NOMO-1 treated with DMSO at 0.1 percent for 48 hours (cell line): Measurements from ENCODE around the gene MTSS2.

Experiments used
- DNase-seq: peaks from one replicate; lab custom pipeline; 2025; ENCODE audit not compliant: unreplicated experiment; lab: John Stamatoyannopoulos, UW

Gene MTSS2

DNA sequence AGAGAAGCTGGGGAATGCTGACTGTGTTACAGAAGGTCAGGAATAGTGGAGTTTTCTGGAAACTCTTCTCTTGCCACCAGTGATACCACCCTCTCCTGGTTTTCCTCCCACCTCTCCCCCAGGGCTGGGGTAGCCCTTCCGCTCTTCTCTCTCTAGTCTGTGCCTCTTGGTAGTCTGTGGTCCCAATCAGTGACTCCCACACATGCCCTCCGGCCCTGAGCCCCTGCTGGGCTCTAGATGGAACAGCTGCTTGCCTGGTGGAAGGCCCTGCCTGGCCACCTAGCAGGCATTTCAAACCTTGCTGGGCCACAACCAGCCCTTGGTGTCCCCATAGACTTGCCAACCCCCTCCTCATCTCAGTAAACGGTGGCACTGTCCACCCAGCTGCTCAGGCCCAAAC, 15.2 kb upstream of the MTSS2 start:
- DNase-seq, result no peak

DNA sequence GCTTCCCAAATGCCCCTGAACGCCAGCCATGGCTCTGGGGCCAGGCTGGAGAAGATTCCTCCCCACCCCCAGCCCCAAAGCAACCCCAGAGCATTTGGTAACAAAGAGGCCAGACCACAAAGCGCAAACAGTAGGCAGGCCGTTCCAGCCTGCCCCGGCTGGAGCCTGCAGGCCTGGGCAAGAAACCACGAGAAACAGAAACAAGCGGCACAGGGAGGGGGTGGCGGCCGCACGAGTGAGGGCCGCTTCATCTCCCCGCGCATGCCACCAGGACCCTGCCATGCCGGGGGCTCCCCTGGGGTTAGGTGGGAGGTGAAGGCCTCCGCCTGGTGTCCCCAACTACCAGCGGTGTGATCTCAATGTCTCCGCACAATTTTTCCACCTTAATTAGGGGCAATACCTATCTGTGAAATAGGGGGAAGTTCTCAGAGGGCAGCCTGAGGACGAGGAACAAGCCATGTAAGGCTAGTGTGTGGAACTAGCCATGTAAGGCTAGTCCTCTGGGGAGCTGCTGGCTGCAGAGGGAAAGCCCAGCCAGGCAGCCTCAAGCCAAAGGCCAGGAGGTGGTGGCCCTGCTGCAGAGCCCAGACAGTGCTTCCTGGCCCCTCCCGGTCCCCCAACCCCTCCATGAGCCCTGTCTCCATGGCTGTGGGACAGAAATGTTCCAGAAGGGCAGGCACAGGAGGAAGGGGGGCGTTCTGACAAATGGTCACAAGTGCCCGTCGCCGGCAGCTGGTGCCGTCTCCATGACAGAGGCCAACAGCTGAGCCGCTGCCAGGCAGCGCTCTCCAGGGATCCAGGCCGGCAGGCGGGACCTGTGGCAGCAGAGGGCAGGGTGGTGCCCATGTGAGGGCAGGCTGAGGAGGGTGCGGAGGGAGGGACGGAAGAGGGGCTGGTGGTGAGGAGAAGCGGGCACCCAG, 14.5 kb upstream of the MTSS2 start:
- DNase-seq, result no peak

DNA sequence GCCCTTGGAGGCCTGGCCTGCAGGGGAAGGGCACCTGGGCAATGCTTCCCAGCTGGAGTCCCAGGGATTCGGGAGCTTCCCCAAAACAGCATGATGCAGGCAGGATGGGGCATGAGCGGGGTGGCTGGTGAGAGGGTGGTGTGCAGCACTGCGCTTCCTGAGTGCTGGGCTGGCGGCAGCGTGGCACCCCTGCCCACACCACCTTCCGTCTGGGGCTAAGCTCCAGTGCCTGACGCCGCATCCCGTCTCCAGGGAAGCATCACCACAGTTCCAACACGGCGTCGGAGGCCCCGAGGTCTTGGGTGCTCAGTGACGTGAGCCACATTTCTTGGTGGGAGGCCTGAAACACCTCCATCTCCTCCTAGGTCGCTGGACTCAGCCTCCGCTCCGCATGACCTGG, 13.8 kb upstream of the MTSS2 start:
- DNase-seq, result no peak

DNA sequence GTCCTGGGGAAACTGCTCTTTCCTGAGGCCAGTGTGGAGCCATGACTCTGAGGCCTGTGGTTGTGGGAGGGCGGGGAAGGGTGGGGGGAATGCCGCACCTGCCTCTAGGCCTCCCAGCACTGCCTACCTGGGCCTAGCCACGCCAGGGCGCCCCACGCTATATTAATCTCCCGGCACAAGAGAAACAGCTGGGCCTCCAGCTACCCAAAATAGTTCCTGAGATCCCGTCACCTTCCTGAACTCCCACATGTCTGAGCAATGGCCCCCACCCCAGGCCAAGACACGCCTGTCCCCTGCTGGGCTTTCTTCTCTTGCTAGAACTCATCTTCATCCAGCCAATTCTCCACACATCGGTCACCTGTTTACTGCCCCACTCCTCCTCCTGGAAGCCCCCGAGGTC, 13.0 kb upstream of the MTSS2 start:
- no peak for DNase-seq

DNA sequence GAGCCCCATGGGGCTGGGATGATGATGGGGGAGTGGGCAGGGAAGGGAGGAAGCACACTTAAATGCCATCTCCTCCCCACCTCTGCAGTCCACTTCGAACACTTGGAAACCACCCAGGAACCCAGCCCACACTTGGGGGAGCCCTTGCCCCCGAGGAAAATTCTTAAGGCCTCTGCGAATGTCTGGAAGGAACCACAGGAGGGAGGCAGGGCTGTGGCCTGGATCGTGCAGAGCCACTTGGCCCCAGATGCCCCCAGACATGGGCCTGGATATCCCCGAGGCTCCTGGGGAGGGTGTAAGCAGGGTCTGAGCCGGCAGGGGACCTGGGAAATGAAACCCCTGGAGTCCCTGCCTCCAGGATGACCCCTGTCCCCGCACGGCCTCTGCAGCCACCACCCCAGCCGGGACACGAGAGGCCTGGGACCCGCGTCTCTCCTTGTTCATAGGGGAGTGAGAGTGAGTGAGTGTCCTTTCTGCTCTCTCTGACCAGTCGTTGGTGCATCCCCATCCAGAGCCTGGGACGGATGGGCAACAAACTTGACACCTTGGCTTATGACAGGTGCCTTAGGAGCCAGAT, 11.8 kb upstream of the MTSS2 start:
- no peak for DNase-seq

DNA sequence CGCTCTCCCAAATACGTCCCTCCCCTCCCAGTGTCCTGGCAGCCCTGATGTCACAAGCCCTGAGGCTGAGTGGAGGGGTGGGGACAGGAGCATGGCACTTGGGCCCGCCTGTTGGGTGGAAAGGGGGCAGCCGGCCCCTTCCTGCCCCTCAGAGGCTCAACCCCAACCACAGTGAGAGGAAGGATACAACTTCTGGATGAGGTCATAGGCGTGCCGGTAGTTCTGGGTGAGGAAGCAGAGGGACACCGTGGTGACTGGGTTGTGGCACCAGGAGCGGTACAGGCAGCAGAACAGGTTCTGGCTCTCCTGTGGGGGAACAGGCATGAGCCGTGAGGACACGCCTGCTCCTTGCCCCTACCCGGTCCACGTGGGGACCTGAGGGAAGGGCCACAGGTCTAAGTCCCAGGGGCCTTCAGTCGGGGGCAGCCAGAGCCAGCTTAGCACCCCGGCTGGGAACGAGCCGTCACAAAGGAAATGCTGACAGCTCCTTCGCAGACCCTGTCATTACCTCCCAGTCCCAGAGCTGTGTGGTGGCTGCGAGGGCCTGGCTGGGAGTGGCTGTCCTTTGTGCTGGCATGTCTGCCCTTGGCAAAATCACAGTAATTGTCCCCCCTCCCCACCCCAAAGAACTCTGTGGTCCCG, 11.2 kb upstream of the MTSS2 start:
- DNase-seq, result no peak

DNA sequence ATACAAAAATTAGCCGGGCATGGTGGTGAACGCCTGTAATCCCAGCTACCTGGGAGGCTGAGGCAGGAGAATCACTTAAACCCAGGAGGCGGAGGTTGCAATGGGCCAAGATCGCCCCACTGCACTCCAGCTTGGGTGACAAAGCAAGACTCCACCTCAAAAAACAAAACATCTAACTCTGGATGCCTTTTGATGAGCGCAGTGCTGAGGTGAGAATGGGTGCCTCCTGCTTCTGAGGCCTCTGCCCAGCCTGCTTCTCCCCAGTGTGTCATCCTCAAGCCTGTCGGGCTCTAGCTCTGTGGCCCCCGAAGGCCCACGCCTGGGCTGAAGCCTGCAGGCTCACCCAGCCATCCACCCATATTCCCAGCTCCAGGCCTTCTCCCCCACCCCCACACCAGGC, 10.5 kb upstream of the MTSS2 start:
- no peak for DNase-seq

DNA sequence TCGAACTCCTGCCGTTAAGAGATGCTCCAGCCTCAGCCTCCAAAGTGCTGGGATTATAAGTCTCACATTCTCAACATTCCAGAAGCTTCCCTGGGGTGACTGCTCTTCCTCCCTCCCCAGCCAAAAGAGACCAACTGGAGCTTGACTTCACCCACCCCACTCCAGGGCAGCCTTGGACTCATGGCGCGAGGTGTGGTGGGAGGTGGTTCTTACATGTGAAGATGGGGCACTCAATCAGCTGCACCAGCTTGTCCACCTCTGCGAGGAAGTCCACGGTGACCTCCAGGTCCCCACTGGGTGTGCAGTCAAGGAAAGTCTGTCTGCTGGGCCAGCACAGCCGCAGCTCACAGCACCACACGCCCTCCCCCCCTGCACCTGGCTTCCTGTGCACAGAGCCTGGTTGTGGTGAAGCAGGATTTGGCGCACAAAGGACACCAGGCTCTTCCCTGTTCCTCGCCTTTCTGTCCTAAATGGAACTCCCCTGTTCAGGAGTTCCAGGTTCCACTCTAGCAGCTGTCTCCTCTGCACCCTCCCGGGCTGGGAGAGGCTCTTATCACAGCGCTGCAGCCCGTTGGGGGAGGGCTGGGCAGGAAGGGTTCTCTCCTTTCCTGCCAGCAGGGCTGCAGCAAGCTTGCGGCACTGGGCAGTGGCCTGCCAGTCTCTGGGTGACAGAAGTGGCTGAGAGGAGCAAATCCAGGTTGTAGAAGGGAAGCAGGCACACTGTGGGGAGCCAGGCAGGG, 9.6 kb upstream of the MTSS2 start:
- no peak for DNase-seq

DNA sequence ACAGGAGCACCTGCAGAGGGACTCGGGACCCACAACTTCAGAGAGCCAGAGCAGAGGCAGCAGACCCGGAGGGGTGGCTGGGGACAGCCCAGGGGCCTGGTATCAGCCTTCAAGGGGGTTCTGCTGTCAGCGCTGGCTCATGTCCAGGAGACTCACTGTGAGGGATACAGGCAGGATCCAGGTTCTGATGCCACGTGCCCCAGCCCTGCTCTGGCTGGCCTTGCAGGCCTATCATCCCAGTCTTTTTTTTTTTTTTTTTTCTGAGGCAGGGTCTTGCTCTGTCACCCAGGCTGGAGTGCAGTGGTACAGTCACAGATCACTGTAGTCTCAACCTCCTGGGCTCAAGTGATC, 9.0 kb upstream of the MTSS2 start:
- DNase-seq, result no peak

DNA sequence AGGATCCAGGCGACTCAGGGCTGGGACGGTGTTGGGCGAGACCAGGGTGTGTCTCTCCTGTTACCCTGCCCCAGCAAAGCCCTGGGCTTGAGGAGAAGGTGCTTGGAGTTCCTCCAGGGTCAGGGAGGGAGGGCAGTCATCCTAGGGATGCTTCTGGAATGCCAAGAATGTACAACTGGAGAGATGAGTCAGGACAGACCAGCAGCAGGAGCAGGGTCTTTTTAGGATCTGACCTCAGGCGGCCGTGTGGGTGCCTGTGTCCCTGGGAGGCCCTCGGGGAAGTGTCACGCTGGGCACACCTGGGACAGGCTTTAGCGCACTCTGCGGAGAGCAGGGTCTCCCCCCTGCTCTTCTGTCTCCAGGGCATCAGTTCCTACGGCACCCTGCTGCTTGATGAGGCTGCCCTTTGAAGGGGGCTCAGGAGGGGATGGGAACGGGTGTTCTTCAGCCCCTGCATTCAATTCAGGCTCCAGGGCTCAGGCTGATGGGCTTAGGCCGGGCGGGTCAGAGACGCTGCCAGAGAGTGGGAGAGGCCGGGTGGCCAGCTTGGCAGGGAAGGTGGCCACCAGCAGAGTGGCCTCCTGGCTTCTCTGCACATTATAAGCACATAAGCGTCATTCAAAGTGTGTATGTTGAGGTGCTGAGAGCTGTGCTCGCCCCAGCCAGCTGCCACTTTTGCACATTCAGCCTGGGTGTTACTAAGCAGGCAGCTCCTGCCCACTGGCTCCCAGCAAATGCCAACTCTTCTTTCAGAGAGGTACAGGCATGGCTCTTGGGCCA, 8.4 kb upstream of the MTSS2 start:
- DNase-seq, result no peak

DNA sequence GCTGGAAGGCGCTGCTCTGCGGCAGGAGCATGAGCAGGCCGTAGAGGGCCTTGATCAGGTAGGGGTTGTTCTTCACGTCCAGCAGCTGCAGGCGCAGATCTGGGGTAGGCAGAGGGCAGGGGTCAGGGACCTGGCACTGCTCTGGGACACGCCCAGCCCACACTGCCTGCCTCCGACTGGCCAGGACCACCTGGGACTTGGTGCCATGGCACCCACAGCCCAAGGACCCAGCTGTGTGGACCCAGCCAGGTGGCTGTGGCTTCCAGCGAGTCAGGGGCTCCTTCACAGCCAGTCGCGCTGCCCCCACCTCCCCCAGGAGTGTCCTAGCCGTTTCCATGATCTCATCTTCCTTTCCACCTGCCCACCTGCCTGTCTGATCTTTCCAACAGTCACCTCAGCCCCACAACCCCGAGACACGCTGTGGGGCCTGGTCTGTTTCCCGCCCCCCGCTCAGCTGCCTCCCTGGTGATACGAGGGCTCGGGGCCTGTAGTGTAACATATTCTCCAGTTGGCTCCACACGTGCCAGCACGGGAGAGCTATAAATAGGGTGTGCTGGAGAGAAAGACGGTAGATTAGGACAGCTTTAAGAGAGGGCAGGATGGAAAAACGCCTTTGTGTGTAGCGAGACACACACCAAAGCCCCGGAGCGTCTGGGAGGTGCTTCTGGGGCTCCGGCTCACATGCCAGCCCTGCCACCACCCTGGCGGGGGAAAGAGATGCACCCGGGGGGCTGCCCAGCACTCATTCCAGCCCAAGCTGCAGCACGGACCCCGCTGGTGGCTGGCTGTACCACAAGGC, 7.2 kb upstream of the MTSS2 start:
- DNase-seq, result no peak

DNA sequence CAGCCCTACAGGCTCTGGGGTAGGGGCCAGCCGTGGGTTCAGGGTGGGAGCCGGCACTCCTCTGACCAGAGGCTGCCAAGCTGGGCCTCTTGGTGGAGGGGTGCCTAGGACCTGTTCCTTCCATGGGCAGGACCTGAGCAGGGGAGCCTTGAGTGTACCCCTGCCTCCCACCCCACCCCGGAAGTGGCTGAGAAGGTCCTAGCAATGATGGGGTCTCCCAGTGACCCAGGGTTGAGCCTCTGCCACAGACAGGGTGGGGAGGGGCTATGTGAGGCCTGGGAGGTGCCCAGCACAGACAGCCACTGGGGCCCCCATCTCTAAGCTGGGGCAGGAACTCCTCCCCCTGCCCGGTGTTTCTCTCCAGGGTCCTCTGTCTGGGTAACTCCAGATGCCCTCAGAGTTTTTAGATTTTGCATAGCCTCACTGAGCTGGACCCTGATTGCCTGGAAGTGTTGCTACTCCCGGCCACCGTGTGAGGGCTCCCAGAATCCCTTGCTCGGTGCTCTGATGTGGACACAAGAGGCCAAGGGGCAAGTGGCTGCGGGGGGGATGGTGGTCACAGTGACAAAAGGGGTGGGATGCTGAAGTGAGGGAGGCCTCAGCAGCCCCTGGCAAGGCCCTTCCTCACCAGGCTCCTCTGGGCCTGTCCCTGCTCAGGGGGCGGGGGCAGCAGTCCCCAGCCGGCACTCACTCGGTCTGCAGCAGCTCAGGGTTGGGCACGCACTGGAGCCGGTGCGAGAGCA, 6.4 kb upstream of the MTSS2 start:
- no peak for DNase-seq

DNA sequence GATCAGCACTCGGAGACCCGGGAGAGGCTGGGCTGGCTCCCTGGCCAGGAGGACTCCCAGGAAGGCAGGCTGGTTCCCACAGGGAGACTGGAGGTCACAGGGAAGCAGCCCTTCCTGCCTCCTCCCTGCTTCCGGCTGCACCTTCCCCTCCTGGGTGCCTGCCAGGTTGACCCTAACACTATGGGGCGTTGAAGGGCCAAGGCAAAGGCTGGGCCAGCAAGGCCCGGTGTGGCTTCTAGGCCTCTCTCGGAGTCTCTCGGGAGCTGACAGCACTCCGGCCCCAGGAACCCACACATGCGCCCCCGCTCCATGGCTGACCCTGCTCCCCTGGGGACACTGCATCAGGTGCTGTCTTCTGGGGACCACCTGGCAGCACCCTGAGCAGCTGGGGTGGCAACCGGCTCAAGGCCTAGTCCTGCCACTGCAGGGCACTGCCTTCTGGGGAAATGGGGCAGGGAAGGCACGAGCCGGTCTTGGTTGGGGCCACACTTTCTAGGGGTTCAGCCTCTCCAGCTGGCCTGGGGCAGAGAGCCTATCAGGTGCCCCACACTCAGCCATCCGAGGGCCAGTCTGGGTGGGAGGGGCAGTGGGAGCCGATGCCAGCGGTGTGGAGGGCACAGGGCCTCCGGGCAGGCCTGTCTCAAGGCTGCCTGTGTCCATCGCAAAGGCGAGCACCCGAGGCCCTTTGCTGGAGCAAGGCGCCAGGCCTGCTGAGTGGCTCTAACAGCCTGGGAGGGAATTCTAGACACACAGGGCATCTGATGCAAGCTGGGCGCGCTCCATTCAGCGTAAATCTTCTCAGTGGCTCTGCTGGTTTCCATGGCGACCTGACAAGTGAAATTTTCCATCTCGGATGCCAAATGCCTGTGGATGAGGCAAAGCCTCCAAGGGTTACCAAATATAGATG, 5.6 kb upstream of the MTSS2 start:
- no peak for DNase-seq

DNA sequence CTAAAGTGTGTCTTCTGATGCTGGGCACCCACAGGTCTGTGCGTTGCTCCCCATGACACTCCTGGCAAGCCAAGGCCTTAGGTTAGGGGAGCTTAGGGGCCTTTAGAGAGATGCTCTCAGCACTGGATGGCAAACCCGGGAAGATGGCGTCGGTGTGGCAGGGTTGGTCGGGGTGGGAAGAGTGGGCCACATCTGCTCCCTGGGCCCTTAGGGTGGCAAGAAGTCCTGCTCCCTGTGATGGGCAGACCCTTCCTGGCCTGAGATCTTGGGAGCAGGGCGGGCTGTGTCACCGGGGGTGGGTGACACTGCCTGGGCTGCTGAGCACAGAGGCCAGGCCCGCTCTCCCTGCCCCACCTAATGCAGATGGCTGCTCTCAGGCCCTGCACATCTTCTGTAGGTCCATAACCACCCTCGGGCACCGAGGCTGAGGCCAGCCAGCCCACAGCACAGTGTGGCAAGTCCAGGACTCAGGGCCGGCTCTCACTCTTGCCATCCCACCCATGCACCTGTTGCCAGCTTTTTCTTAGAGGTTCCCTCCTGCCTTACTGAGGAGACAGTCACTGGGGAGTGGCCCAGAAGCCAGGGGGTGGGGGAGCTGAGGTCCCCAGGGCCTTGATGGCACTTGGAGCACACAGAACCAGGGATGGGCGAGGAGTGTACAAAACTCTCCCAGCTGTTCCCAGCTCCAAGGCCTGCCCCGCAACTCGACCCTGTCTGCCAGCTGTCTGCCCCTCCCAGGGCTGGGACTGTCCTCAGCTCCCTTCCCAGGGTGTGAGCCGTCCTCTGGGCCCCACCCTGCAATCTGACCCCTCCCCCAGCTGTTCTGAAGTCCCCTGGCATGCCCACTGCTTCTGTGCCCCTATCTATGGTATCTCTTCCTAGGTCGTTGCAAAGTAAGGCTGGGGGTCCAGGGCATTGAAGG, 4.4 kb upstream of the MTSS2 start:
- DNase-seq, result no peak

DNA sequence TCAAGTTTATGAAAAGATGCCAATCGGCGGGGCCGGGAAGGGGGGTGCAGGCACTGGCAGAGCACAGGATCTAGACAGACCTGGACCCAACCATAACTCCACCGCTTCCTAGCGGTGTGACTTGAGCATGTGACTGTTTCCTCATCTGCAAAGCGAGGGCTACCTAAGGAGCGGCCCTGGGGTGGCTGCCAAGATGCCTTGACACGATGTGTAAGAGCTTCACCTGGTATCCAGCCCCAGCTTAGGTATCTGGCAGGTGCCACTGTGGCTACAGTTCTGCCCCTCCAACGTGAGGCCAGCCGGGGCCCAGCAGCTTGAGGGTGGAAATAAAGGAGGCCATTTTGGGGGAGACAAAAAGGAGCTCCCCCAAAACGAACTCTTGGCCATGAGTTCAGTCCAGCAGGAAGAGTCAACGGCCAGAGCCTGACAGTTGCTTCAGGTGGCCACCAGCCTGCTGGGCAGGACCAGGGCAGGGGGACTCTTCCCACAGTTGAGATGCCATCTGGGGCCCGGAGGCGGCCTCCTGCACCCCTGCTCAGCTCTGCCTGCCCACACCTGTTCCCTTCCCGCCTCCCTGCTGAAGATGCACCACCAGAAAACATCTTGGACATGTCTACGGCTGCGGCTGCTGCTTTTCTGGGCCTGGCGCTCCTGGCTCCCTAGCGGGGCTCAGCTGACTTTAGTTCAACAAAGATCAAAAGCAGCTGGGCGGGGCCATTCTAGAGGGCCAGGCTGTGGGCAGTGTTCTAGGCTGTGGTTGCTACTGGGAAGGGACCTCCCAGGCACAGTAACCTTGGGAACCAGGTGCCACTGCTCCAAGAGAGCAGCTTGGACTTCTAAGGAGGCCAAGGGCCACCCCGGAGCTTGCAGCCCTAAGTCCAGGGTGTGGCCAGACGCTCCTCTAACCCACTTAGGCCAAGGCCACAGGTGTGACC, 3.4 kb upstream of the MTSS2 start:
- DNase-seq, result no peak

DNA sequence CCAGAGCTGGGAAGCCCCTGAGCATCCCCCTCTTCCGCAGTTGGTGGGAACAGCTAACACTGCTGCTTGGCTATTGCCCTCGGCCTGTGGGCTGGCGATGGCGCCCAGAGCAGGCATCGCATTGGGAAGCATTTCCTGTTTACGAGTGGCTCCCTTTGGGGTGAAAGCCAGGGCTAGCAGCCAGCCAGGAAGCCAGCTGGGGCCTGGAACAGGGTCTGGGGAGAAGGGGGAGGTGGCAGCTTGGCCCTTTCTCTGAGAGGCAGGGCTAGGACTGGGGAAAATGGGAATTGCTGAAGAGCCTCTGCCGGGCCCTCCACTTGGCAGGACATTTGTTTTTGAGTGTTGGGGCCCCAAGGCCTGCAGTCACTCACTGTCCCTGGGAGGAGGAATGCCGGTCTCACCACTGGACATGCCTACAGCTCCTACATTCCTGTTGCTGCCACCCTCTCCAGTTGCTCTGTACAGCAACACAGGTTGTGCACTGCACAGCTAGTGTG, 2.4 kb upstream of the MTSS2 start:
- no peak for DNase-seq
